GM12878 (cell line): Measurements from ENCODE around the gene CCDC91. TPM values are rescaled to one million over a fixed set of nuclear protein-coding genes. Genes with fewer than 3 reads are reported as not detected.
"Not testable (repeated sequence)": the region's sequence is repeated elsewhere in the genome, so short reads cannot be mapped to it uniquely, and the experiment has no call there.

Source experiments
- ATAC-seq: fragments of 200-7000 bp; cut with Tn5 transposase; 3 replicates; pipeline ENCODE4 v1.9.1; 2020; ENCODE audit warnings: mild to moderate bottlenecking, moderate library complexity
- BruUV-seq: library from RNA; stranded (reverse); fragments of 400-500 nt; replicated peaks from 2 replicates; lab custom pipeline; 2021; lab: Mats Ljungman, UMichigan
- CTCF ChIA-PET: fragments of 300-600 bp; sonication (Branson Sonifier 250); formaldehyde crosslinking; extraction: SDS; loops from one replicate; lab custom pipeline; 2021; ENCODE audit warnings: inconsistent platforms; lab: Yijun Ruan, JAX
- POLR2A ChIA-PET: fragments of 350-600 bp; formaldehyde crosslinking; extraction: SDS; loops from one replicate; lab custom pipeline; 2021; ENCODE audit warnings: inconsistent platforms; lab: Charles Lee
- RAD21 ChIA-PET: fragments of 300-600 bp; sonication (Branson Sonifier 250); formaldehyde crosslinking; loops from one replicate; lab custom pipeline; 2023; ENCODE audit warnings: antibody characterized with exemption; ENCODE audit not compliant: unreplicated experiment; lab: Charles Lee
- SMC1A ChIA-PET: fragments of 300-600 bp; sonication (Branson Sonifier 250); formaldehyde crosslinking; loops from one replicate; lab custom pipeline; 2023; ENCODE audit not compliant: unreplicated experiment, uncharacterized antibody; lab: Charles Lee
- DNase-seq: peaks from one replicate; pipeline ENCODE4 v3.0.0-alpha.2; 2011; ENCODE audit warnings: low read depth, low spot score
- FAIRE-seq: peaks from 3 replicates; lab custom pipeline; 2011; peaks lifted over from hg19 to GRCh38; lab: Jason Lieb, UNC
- H2AFZ ChIP-seq: 2 replicates; pipeline ENCODE4 v1.6.0; 2011; ENCODE audit warnings: low read depth, low read length, control low read depth; ENCODE audit not compliant: control insufficient read depth
- H3K27ac ChIP-seq: 2 replicates; pipeline ENCODE4 v1.5.1; 2011; ENCODE audit warnings: control low read depth; ENCODE audit not compliant: control insufficient read depth, insufficient read depth
- H3K27me3 ChIP-seq, 2 experiments: replicated peaks in 1 of 2; 2 replicates each; pipeline versions ENCODE4 v1.6.0 to v1.6.1; 2011; ENCODE audit warnings: low read length in 1 of 2; ENCODE audit not compliant: control insufficient read depth in 2 of 2, insufficient read depth in 2 of 2
- H3K36me3 ChIP-seq, 2 experiments: 2 replicates each; pipeline ENCODE4 v1.5.1; 2011; ENCODE audit warnings: low read length in 1 of 2; ENCODE audit not compliant: control insufficient read depth in 2 of 2, insufficient read depth in 2 of 2
- H3K4me1 ChIP-seq: 2 replicates; pipeline ENCODE4 v1.6.1; 2011; ENCODE audit warnings: mild to moderate bottlenecking, low read length, moderate library complexity, mixed read lengths; ENCODE audit not compliant: control insufficient read depth, insufficient read depth
- H3K4me2 ChIP-seq: 2 replicates; pipeline ENCODE4 v1.6.0; 2011; ENCODE audit warnings: control low read depth; ENCODE audit not compliant: control insufficient read depth, insufficient read depth
- H3K4me3 ChIP-seq: fragments of 200-600 bp; sonication (generic); 2 replicates; pipeline ENCODE4 v1.5.1; 2016
- H3K79me2 ChIP-seq: 2 replicates; pipeline ENCODE4 v1.6.0; 2011; ENCODE audit warnings: low read length; ENCODE audit not compliant: control insufficient read depth, insufficient read depth
- H3K9ac ChIP-seq: 2 replicates; pipeline ENCODE4 v1.8.0; 2011; ENCODE audit warnings: low read length, control low read depth, mixed read lengths; ENCODE audit not compliant: control insufficient read depth, insufficient read depth
- H3K9me3 ChIP-seq: replicated peaks from 3 replicates; pipeline ENCODE4 v1.5.1; 2011; ENCODE audit warnings: mild to moderate bottlenecking, low read length; ENCODE audit not compliant: control insufficient read depth, insufficient read depth
- H4K20me1 ChIP-seq: 2 replicates; pipeline ENCODE4 v1.6.0; 2011; ENCODE audit not compliant: control insufficient read depth, insufficient read depth
- CBX3 ChIP-seq: fragments of 200-600 bp; sonication (generic); IDR thresholded peaks from 2 replicates; pipeline ENCODE4 v1.6.1; 2016; ENCODE audit warnings: low read depth, borderline replicate concordance
- POLR2AphosphoS2 ChIP-seq: IDR thresholded peaks from 2 replicates; pipeline ENCODE4 v1.6.1; 2011; ENCODE audit warnings: low read depth, mild to moderate bottlenecking, low read length, improper control_type of control experiment, moderate library complexity
- YBX1 ChIP-seq: fragments of 450-650 bp; IDR thresholded peaks from 2 replicates; pipeline ENCODE4 v1.6.1; 2016; ENCODE audit warnings: antibody characterized with exemption
- WGBS: methylation state at CpG from one replicate; pipeline ENCODE4 v1.1.6; 2016; ENCODE audit warnings: low lambda C conversion rate; ENCODE audit not compliant: insufficient replicate concordance, insufficient coverage; ENCODE audit errors: missing lambda C conversion rate; 5-methylcytosine and 5-hydroxymethylcytosine counted together
- in situ Hi-C: fragments of 300-500 bp; cut with MboI; formaldehyde crosslinking; loops from 9 replicates; pipeline ENCODE4 v1.14.3; 2018; ENCODE audit warnings: mixed read lengths
- intact Hi-C: fragments of 100-400 bp; cut with micrococcal nuclease; formaldehyde crosslinking; loops from one replicate; pipeline ENCODE4 v1.14.2; 2022; ENCODE audit not compliant: unreplicated experiment
- polyA plus RNA-seq, 11 experiments: library from polyadenylated mRNA; depleted of rRNA in 4 of 11; unstranded in 6 of 11; stranded (reverse) in 5 of 11; fragments of >200 nt; fragmentation: Nextera tagmentation in 4 of 11; fragmentation: Illumina TruSeq in 1 of 11; extraction: Ambion mirVana in 4 of 11; extraction: Trizol in 1 of 11; gene quantifications; 1 replicate in 1 of 11; 2 replicates in 10 of 11; pipeline versions ENCODE4 v1.2.1 to v1.2.3, GENCODE V29; 2011 to 2016; ENCODE audit warnings: inconsistent platforms in 2 of 11, missing spikeins in 2 of 11, low read depth in 1 of 11
- total RNA-seq, 4 experiments: library from RNA; depleted of rRNA in 3 of 4; stranded (reverse); fragments of >200 nt in 3 of 4; fragmentation: Illumina TruSeq in 1 of 4; extraction: Trizol in 1 of 4; gene quantifications; 2 replicates each; pipeline versions ENCODE4 v1.2.1 to v1.2.3, GENCODE V29; 2013 to 2021

Gene CCDC91
- total and polyA plus RNA-seq, 10 of the 15 experiments (the other 5 are each of a cell fraction or from before 2014, with no cell fraction given): 6.1 to 24.9 (median 16.5) TPM

GRCh38 chr12:28265435-28266042 lies 75.3 kb downstream of the CCDC91 start:
- RAD21 ChIA-PET: interaction anchor here (0.6 to 0.8 kb wide), 2 partner anchors 17 to 929 kb away, joined by 3 read pairs; no protein-coding TSS in a partner anchor
- FAIRE-seq: no peak

GRCh38 chr12:28267920-28268607 lies 77.8 kb downstream of the CCDC91 start:
- BruUV-seq, H3K79me2 ChIP-seq, CTCF ChIA-PET, H2AFZ ChIP-seq, FAIRE-seq, ATAC-seq, H3K4me1 ChIP-seq, RAD21 ChIA-PET, H3K36me3 ChIP-seq, H3K27me3 ChIP-seq, intact Hi-C loops, H3K9ac ChIP-seq, in situ Hi-C loops, H3K4me3 ChIP-seq, H4K20me1 ChIP-seq, H3K9me3 ChIP-seq, H3K27ac ChIP-seq, POLR2A ChIA-PET, H3K4me2 ChIP-seq, DNase-seq: not testable (repeated sequence)
- over 99% methylated on average over 5 of the region's 5 CpGs for WGBS
- SMC1A ChIA-PET: interaction anchor here (1.5 kb wide), 1 partner anchor 16 kb away, joined by 3 read pairs; no protein-coding TSS in a partner anchor

More at GRCh38 chr12:28265435-28266042, 75.3 kb downstream of the CCDC91 start:
- Histone ChIP-seq H4K20me1 (no peaks in the 10 kb centered on the region), H3K27me3 (no peaks in the 10 kb centered on the region), H3K4me1 (no peaks in the 10 kb centered on the region), H3K9me3 (no peaks in the 10 kb centered on the region; the same call in 2 of the 3 replicates), H3K27ac (no peak overlapping the region), H3K36me3 (no peaks in the 10 kb centered on the region), H3K9ac (no peak overlapping the region), H3K4me3 (no peak overlapping the region), H2AFZ (no peak overlapping the region), H3K4me2 (no peak overlapping the region), H3K79me2 (no peaks in the 10 kb centered on the region)
- 97% methylated on average over 2 of the region's 2 CpGs for WGBS
- TF ChIP-seq POLR2AphosphoS2: no peak
- TF ChIP-seq YBX1: no peak
- no peak for TF ChIP-seq CBX3
- in situ Hi-C loops: no loop called here
- intact Hi-C loops: no loop called here
- ChIA-PET SMC1A (interaction anchor here (0.6 to 2.8 kb wide), 4 partner anchors 10 to 15 kb away, joined by 3 to 9 read pairs (median 3); no protein-coding TSS in a partner anchor), POLR2A (no interaction called here), CTCF (interaction anchor here (0.6 to 1.5 kb wide), 4 partner anchors 9 to 17 kb away, joined by 3 read pairs; no protein-coding TSS in a partner anchor)
- no peak for ATAC-seq
- no peak for DNase-seq
- BruUV-seq: no TSS peak
